NCI-H1105 treated with DMSO at 0.1 percent for 48 hours (cell line): ENCODE results near the gene SNX1.
"Not testable (repeated sequence)": the region's sequence is repeated elsewhere in the genome, so short reads cannot be mapped to it uniquely, and the experiment has no call there.

Source experiments
- DNase-seq: peaks from one replicate; lab custom pipeline; 2025; lab: John Stamatoyannopoulos, UW

SNX1 gene

DNA sequence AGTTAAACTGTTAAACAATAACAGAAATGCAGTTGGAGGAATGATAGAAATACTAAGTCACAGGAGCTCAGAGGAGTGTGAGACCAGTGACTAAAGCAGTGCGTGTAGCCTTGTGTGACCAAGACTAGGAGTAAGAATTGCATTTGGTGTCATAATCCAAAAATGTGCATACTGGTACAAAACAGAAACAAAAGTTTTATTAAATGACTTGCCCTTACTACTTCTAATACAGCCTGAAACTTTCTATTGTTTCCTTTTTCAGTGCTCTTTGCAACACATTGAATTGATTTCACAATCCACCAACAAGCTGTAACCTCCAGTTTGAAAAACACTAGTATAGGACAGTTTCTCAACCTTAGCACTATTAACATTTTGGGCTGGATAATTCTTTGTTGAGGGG lies 17.1 kb downstream of the SNX1 start:
- DNase-seq = no peak

DNA sequence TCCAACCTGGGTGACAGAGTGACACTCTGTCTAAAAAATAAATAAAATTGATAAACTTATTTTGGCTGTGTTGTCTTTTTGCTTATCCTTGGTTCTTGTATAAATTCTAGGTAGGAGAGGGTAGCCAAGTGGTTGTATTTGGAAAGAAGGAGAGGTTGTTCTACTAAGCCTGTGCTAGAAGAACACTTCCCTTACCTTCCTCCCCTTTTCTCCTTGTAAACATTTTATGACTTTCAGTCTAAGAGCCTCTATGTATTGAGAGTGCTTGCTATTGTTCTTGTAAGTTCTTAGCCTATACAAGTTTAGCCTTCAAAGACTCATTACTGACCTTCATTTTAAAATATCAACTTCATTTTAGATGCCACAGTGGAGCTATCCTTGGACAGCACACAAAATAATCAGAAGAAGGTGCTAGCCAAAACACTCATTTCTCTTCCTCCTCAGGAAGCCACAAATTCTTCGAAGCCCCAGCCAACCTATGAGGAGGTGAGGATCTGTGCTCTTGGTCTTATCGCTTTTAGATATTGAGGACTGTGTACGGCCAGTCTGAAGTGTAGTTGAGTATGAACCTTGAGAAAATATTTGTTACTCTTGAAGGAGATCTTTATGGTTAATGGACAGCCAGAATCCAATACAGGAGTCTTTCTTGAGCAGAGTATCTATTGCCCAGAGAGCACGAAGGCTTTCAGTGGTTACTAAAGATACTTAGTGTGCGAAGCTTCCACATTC lies 22.1 kb downstream of the SNX1 start:
- DNase-seq = no peak

DNA sequence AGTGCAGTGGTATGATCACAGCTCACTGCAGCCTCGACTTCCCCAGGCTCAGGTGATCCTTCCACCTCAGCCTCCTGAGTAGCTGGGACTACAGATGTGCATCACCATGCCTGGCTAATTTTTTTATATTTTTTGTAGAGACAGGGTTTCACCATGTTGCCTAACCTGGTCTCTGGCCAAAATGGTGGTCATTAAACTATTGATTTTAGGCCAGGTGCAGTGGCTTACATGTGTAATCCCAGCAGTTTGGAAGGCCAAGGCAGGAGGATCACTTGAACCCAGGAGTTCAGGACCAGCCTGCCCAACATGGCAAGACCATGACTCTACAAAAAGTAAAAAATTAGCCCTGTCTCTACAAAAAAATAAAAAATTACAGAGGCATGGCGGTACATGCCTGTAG lies 24.5 kb downstream of the SNX1 start:
- DNase-seq = not testable (repeated sequence)

DNA sequence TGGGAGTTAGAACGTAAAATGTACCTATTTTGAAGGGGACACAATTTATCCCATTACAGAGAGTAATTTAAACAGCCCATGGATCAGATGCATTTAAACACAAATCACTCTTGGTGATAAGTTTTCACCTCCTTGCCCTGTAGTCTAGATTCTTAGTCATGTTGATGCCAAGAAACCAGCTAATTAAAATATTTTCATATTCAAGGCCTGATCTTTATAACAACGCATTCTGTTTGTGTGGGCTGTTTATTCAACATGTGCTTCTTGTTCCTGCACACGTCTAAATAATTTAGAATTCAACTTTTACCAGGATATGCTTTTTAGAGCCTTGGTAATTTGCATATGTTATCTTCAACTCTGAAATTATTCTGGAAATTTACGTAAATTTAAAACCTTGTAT lies 25.8 kb downstream of the SNX1 start:
- DNase-seq = no peak

DNA sequence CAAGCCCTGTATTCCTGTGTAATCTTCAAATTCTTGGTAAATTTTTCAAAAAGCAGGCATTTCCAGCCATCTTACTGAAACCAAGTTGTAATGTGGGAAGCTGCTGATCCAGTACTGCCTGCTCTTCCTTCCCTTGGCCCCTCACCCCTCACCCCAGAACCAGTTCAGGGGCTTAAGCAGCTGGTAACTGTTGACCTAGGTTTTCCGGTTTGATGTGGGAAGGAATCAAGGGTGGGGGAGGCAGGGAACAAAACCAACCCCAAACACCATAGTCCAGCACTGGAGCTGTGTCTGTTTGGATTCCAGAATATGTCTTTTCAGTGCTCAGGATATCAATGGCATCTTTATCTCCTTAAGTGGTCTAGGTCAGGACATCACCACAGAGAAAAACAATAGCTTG lies 26.7 kb downstream of the SNX1 start:
- DNase-seq = no peak

DNA sequence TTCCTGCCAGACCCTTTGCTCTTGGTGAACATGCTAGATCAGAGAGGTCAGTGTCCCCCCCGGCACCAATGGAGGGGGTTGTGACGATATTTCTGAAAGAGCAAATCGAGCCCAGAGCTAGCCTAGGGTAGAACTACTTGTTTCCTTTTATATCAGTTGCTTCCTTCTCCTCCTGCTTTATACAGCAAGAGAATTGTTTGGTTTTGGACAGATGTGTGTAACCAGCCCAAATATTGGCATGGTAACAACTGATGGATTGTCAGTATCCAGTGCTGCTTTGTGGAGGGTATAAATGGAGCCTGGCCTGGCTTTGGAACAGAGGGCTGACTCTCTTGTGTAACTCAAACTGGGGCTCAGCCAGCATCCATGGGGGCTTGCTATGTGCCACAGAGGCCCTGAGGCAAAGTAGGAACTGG lies 27.2 kb downstream of the SNX1 start:
- DNase-seq = no peak

DNA sequence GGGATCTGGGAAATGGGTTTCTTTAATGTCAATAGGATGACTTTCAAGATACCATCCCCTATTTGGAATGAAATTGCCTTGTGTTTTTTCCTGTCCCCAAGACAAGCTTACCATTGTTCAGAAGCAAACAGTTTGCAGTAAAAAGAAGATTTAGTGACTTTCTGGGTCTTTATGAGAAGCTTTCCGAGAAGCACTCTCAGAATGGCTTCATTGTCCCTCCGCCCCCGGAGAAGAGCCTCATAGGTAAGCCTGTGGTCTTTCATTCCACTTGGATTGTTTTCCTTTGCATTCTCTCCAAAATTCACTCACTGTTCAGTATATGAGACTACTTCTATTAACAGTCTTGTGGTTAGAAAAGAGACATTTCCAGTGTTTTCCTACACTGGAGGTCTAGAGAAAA lies 30.2 kb downstream of the SNX1 start:
- DNase-seq = no peak

DNA sequence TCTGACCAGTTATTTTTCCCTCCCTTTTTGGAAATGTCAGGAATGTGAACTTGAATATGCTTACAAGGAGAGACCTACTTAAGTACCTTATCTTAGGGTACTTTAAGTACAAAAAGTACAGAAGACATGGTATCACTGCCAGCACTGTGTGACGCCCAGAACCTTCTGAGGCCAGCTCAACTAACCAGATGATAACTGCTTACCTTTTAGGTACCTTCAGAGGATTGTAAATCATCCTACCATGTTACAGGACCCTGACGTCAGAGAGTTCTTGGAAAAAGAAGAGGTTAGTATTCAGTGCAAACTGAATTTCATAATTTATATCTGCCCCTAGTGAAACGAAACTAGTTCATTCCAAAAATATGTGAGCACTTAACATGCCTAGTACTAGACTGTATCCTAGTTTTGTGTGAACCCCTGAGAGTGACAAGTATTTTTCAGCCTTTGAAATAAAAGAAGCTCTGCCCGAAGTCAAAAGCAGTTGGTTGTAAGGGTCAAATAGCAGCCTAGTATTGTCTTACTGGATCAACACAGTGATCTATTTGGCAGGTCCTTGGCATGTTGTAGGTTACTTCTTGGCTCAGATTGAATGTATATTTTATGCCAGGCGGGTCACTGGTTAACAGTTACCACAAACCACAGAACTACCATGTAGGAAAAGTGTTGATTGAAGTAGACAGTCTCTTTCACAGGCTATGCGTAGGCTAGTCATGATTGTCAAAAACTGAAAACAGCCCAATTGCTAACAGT lies 31.9 kb downstream of the SNX1 start:
- no peak for DNase-seq

DNA sequence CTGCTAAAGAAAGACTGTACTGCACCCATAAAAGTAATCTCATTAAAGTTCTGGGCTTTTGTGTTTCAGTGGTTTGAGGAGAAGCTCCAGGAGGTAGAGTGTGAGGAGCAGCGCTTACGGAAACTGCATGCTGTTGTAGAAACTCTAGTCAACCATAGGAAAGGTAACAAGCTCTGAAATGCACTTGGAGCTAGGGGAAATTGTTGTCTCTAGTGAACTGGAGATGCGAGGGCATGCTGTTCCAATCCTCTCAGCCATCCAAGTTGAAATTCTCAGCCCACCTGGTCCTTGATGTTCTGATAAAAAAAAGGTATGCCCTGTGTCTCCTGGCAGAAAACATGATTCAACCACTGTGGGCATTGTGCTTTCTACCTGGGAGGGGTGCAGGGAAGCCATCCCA lies 34.4 kb downstream of the SNX1 start:
- DNase-seq = no peak

DNA sequence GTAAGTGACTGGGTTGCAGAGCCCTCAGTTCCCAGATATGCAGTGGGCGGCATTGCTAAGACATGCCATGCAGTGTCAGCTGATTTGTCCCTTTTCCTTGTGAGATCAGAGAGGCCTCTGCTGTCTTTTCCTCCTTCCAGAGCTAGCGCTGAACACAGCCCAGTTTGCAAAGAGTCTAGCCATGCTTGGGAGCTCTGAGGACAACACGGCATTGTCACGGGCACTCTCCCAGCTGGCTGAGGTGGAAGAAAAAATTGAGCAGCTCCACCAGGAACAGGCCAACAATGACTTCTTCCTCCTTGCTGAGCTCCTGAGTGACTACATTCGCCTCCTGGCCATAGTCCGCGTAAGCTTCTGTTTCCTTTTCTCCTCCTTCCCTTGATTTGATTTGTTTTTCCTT lies 35.8 kb downstream of the SNX1 start:
- DNase-seq = no peak

DNA sequence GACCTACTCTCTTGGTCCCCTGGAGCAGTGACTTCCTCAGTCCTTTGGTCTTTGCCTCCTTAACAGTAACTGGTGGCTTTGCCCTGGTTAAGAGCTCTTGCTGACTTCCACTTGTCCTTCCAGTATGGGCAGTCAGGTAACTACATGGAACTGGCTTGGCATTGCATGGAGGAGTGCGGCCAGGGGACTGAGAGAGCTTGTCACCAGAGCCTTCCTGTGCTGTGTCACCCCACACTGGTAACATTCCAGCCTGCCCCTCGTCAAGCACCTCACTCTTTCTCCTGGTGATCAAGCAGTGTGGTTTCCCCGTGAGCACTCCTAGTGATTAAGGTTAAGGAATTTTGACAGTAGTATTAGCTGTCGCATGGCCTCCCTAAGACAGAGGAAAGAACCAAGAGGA lies 36.4 kb downstream of the SNX1 start:
- DNase-seq = no peak

DNA sequence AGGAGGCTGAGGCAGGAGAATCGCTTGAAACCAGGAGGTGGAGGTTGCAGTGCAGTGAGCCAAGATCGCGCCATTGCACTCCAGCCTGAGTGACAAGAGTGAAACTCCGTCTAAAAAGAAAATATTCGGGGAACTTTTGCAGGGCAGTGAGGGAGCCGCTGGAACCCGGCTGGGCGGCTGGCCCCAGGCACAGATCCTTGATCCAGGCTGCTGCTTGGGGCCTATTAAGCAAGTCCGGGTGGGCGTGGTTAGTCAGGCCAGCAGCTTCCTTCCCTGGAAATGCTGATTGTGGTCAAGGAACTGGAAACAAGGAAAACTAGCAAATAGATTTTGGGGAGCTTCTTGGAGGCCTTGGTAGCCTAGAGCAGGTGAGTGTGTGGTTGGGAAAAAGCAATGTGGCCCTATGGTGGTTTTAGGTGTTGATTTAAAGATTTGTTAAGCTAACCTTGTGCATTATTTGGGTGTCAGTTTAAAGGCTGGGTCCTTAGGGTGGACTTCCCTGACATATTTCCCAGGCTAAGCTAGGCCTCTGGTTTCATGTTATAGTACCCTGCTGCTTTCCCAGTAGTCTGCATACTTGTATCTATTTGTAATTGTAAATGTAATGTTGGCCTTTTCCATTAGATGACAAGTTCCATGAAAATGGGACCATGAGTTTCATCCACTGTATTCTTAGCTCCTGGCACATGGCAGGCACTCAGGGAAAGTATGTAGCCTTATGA lies 38.0 kb downstream of the SNX1 start:
- no peak for DNase-seq

DNA sequence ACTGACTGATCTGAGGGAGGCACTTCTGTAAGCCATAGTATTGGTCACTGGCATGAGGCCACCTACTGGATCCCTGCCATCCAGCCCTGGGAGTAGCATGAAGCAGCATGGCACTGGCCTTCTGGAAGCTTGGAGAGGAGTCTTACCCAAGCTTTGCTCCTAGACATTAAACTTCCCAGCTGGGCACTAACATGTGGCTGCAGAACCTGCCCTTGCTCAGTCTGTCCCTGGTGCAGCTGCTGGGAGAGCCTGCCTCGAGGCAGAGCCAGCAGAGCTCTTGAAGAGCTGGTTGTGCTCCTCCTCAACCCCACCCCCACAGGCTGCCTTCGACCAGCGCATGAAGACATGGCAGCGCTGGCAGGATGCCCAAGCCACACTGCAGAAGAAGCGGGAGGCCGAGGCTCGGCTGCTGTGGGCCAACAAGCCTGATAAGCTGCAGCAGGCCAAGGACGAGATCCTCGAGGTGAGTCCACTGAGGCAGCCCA lies 38.6 kb downstream of the SNX1 start:
- no peak for DNase-seq

DNA sequence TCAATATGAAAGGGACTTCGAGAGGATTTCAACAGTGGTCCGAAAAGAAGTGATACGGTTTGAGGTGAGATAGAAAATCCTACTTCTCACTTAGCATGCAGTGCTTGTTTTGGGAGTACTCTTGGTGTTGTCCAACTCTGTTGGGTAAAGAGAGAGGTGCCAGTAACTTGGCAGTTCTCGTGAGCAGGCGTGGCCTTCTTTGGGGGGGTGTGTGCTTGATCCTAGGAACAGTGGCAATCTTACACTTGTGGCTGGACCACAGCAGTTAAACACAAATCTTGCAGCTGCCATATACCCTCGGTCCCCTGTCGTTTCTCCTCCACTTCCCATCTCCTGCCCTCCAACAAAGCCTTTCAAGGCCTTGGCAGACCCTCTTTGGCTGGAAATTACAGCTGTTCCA lies 40.6 kb downstream of the SNX1 start:
- no peak for DNase-seq

DNA sequence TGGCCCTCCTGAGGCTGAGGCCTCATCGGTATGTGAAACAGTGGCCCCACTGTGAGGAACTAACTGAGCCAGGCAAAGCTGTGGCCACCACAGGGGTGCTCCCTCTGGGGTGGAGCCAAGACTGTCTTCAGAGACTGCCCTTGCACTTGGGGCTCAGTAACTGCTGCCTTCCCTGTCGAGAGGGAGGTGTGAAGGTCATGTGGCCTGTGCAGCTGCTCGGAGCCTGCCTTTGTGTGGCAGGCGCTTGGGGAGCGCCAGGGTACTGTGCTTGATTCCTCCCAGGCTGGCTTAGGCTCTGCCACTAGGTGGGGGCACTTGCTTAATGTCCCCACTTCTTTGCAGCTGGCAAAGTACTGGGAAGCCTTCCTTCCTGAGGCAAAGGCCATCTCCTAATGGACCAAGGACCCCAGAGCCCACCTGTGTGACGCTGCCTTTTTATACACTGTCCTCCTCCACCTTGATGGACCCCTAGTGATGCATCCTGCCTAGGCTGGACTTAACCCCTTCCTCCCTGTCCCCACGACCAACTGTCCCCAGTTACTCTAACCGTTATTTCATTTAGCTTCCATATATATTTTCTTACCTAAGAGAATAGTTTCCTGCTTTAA lies 41.5 kb downstream of the SNX1 start:
- DNase-seq = no peak

DNA sequence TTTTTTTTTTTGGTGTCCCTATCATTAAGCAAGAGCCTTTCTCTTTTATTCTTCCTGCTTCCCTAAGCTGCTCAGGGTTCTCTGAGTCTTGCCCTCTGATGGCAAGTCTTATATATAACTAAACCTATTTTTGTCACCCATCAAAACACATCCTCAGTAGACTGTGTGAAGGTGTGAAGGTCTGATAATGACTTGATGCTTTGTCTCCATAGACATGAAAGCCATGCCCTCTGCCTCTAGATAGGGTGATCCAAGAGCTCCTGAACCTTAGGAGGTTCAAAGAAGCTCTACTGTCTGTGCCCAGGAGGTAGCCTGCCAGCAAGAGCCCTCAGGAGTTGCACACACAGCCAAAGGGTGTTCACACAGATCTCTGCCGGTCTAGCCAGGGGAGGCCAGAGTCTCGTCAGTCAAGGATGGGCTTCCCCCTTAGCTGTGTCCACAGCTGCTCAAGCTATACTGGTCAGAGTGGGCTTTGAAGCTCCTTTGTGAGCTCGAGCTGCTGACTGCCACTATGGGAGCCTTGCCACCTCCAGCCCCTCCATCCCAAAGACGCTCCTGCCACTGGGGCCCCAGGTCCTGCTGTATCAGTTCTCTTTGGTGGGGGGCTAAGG lies 42.7 kb downstream of the SNX1 start:
- no peak for DNase-seq

DNA sequence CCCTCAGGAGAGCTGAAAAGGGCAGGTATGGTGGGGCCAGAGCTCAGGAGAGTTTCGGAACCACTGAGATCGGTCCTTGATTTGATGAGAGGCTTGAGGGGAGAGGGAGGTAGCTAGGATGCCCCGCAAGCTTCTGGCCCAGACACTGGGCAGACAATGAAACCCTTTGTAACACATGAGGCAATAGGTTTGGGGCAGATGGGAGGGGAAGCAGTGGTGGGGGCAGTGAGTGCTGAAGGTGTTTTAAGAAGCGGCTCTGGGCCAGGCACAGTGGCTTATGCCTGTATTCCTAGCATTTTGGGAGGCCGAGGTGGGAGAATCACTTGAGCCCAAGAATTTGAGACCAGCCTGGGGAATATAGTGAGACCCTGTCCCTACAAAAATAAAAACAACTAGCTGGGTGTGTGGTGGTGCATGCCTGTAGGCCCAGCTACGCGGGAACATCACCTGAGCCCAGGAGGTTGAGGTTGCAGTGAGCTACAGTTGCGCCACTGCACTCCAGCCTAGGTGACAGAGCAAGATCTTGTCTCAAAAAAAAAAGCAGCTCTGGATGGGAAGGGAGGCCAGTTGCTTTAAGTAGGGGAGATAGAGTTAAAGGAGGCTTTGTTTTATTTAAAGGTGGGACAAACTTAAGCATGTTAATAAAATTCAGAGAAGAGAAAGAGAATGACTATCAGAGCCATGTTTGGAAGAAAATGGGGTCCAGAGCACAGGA lies 46.2 kb downstream of the SNX1 start:
- no peak for DNase-seq

DNA sequence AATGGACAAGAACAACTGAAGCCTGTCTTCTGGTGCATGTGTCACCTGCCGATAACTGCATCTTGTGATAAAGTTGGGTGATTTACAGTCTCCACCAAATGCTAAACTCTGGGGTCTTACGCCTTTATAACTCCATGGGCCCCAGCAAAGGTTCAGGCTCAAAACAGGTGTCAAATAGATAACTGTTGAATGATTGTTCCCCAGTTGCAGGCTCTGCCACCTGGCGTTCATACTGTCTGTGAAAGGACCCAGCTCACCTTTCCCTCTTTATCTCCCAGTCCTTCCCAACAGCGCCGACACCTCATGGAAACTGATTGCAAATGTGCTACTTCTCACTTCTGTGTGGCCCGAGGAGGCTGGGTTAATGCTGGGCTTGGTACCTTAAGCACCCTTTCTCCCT lies 47.5 kb downstream of the SNX1 start:
- DNase-seq = no peak

DNA sequence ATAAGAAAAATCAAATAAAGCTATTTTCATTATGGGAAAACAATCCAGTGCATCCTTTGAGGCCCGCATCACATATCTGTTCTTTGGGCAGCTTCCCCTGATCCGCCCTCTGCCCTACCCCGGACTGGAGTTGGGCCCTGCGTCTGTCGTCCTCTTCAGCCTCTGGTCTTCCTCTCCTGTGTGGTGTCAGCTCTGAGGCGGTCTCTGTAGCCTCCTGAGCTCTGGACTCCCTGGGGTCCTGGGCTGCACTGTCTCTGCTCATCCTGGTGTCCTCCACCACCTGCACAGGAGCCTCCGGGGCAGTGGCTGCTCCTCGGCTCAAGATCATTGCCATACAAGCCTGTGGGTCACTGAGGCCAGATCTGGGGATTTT lies 48.4 kb downstream of the SNX1 start:
- DNase-seq = no peak

DNA sequence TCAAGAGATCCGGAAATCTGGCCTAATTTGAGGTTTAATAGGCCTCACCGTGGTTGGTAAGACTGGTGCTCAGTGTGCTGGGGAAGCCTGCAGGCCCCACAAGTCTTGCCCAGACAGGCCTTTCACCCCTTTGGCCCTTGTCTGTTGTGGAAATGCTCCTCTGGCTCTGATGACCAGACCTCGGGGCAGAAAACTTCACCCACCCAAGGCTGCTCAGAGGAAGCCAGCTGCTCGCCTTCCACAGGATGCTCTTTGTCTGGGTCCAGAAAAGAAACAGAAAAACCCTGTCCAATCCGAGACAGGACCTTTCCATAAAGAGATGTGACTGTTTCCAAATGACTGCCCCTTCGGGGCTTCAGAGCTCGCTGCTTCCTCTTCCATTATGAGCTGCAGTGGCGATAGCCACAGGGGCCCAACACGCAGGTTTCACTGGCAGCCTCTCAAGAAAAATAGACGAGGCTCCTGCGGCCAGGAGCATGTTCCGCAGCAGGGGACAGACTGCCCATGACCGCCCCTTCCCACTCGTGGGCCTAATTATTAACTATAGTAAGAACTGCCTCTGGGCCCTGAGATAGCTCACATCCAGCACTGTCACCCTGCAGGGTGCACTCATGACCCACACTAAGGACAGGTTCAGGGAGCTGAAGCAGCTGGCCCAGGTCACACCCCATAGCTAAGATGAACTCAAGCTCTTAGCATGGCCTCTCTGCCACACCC lies 48.9 kb downstream of the SNX1 start:
- DNase-seq = no peak

DNA sequence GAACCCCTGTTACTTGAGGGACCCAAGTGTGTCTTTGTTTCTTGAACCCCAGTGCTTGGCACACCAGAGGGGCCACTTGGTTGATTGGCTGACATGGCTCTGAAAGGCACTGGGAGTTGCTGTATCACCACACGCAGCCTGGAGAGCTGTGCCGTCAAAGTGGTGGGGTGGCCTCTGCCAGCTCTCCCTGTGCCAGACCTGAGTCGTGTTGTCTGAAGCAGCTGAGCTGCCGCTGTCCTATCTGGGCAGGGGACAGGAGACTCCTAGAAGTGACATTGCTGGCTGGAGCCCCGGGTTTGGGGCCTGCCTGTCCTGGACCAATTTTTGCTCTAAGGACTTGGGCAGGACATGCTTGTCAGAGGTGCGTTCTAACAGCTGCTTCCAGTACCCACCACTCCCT lies 50.3 kb downstream of the SNX1 start:
- no peak for DNase-seq
